Measurements from ENCODE around the gene RBBP6.
"Not testable (repeated sequence)": the region's sequence is repeated elsewhere in the genome, so short reads cannot be mapped to it uniquely, and the experiment has no call there.

Gene RBBP6, protein sequence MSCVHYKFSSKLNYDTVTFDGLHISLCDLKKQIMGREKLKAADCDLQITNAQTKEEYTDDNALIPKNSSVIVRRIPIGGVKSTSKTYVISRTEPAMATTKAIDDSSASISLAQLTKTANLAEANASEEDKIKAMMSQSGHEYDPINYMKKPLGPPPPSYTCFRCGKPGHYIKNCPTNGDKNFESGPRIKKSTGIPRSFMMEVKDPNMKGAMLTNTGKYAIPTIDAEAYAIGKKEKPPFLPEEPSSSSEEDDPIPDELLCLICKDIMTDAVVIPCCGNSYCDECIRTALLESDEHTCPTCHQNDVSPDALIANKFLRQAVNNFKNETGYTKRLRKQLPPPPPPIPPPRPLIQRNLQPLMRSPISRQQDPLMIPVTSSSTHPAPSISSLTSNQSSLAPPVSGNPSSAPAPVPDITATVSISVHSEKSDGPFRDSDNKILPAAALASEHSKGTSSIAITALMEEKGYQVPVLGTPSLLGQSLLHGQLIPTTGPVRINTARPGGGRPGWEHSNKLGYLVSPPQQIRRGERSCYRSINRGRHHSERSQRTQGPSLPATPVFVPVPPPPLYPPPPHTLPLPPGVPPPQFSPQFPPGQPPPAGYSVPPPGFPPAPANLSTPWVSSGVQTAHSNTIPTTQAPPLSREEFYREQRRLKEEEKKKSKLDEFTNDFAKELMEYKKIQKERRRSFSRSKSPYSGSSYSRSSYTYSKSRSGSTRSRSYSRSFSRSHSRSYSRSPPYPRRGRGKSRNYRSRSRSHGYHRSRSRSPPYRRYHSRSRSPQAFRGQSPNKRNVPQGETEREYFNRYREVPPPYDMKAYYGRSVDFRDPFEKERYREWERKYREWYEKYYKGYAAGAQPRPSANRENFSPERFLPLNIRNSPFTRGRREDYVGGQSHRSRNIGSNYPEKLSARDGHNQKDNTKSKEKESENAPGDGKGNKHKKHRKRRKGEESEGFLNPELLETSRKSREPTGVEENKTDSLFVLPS (N-terminal part only)

DNA sequence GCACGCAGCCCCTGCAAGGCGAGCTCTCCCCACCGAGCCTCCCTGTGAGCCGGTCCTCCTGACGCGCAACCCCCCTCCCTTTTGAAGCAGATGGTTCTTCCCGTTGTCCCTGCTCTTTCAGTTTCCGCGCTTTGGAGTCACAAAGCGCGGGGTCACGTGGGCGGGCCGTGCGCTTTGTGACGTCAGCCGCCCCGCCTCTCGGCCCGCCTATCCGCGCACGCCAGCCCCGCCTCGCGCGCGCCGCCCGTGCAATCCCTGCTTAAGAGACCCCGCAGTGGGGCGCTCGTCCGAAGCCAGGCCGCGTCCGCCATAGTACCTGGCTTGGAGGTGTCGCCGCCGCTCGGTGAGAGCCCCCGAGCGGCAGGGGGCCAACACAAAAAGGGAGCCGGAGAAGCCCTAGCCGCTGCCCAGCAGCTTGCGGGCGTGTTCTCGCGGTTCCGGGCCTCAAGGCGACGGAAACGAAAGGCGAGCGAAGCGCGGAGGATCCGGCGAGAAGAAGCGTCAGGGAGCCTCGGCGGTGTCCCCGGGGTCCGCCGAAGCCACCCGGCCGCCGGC is at the start of gene RBBP6:
Gene RBBP6, plus strand, starts transcription at position 272 of the 555 bp plus-strand sequence. CDS start 1,061 bp downstream, outside the sequence.
- TF ChIP-seq CTCF (conservative IDR thresholded peaks at IDR 0.05; ENCODE audit: low read depth), result peak; percentile 37
- peak within 1 kb of the TSS; percentile 90 for H3K27ac ChIP-seq
- peak; percentile 95 for DNase-seq (ENCODE audit: low spot score)
- ChIA-PET POLR2A (ENCODE audit: low non-redundant PET) (interaction anchor here (0.6 kb wide), 1 partner anchor 17 kb away, joined by 4 read pairs; no protein-coding TSS in a partner anchor), CTCF (interaction anchor here (0.5 to 1.6 kb wide), 4 partner anchors 22 to 529 kb away, joined by 3 to 8 read pairs (median 3); no protein-coding TSS in a partner anchor)

DNA sequence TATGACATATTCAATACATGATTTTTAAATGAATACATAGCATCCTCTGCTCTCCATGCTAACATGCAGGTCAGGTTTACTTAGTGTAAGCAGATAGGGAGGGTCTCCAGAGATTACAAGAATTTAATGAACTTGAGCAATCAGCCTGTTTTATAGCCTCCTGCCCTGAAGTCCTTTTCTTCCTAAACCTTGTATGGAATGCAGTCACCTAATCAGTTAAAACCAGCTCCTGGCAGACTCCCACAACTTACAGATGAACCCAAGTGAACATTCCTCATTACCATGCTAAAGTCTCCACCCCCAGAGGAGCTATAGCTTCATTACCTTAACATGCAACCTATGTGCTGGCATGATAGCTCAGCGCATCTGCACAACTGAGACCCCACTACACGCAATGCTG is 48.5 kb upstream of the RBBP6 start:
- no peak overlapping the region for H3K27ac ChIP-seq
- TF ChIP-seq CTCF (conservative IDR thresholded peaks at IDR 0.05; ENCODE audit: low read depth), result no peak
- ChIA-PET POLR2A (ENCODE audit: low non-redundant PET) (no interaction called here), CTCF (interaction anchor here (1.4 kb wide), 1 partner anchor 26 kb away, joined by 3 read pairs; no protein-coding TSS in a partner anchor)
- DNase-seq (ENCODE audit: low spot score), result no peak

DNA sequence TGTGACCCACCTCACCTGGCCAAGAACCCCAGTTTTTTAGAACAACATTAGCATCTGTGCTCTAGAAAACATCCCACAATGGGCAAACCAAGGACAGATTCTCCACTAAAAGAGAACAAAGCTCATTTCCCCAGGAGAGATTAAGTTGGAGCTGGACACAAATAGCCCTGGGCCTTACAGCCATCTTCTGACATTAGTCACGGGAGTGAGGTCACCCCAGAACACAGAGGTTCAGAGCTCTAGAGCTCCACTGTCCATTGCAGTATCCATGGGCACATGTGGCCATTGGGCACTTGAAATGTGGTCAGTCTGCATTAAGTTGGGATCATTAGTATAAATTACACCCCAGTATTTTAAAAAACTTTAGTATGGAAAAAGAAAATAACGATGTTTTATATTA is 47.6 kb upstream of the RBBP6 start:
- ChIA-PET POLR2A (ENCODE audit: low non-redundant PET) (no interaction called here), CTCF (interaction anchor here (0.7 kb wide), 1 partner anchor 390 kb away, joined by 4 read pairs; no protein-coding TSS in a partner anchor)
- DNase-seq (ENCODE audit: low spot score), result peak; percentile 56
- no peak for TF ChIP-seq CTCF (conservative IDR thresholded peaks at IDR 0.05; ENCODE audit: low read depth)
- H3K27ac ChIP-seq, result no peak overlapping the region

DNA sequence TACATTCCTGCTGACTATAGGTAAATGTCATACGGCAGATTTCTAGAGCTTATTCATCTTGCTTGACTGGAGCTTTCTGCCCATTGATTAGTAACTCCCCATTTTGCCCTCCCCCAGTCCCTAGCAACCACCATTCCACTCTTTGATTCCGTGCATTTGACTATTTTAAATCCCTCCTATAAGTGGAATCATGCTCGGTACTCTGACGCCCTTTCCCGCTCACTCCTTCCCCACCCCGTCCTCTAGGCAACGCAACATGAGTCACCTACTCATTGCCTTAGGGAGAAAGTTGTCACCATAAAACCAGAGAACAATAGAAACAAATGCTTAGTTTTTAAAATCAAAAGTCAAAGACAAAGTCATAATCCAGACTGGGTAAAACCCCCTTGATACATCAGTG is 45.5 kb upstream of the RBBP6 start:
- POLR2A ChIA-PET (ENCODE audit: low non-redundant PET), result no interaction called here
- CTCF ChIA-PET, result interaction anchor here (0.6 kb wide), 1 partner anchor 426 kb away, joined by 3 read pairs; no protein-coding TSS in a partner anchor
- H3K27ac ChIP-seq, result no peak overlapping the region
- peak; percentile 84 for DNase-seq (ENCODE audit: low spot score)
- no peak for TF ChIP-seq CTCF (conservative IDR thresholded peaks at IDR 0.05; ENCODE audit: low read depth)

DNA sequence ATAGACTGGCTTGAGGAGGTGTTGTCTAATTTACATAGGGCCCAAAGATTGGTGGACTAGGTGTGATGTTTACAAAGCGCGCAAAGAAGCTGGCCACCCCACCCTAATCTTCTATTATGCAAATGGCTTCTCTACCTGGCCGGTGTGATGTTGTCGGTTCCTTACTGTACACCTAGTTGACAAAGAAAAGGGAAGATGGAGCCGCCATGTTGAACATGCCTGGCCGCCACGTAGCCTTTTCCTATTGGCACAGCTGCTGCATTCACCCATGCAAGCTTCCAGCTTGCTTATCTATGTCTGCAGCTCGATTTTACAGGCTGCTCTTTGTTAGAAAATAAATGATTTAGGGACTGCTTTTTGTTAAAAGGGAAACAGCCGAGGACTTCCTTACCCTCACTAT is 44.2 kb upstream of the RBBP6 start:
- H3K27ac ChIP-seq; DNase-seq (ENCODE audit: low spot score); POLR2A ChIA-PET (ENCODE audit: low non-redundant PET): not testable (repeated sequence)
- CTCF ChIA-PET, result interaction anchor here (0.9 to 1.1 kb wide), 2 partner anchors 450 to 453 kb away, joined by 3 to 4 read pairs; no protein-coding TSS in a partner anchor

DNA sequence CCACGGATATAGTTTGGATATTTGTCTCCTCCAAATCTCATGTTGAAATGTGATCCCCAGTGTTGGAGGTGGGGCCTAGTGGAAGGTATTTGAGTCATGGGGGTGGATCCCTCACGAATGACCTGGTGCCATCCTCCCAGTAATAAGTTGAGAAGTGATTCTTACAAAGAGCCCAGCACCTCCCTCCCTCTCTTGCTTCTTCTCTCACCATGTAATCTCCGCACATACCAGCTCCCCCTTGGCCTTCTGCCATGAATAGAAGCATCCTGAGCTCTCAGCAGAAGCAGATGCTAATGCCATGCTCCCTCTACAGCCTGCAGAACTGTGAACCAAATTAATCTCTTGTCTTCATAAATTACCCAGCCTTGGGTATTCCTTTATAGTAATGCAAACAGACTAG is 41.9 kb upstream of the RBBP6 start:
- no peak overlapping the region for H3K27ac ChIP-seq
- ChIA-PET POLR2A (ENCODE audit: low non-redundant PET) (no interaction called here), CTCF (interaction anchor here (0.6 kb wide), 1 partner anchor 455 kb away, joined by 4 read pairs; no protein-coding TSS in a partner anchor)
- peak; percentile 57 for DNase-seq (ENCODE audit: low spot score)
- no peak for TF ChIP-seq CTCF (conservative IDR thresholded peaks at IDR 0.05; ENCODE audit: low read depth)
